Suppressor macrophage (primary cell): ENCODE data around the gene FTCD.
"Not testable (repeated sequence)": the region's sequence is repeated elsewhere in the genome, so short reads cannot be mapped to it uniquely, and the experiment has no call there.

ENCODE experiments used
- DNase-seq, 4 experiments: peaks; one replicate each; pipeline ENCODE4 v3.0.0-alpha.2; 2020 to 2022

The FTCD gene

DNA sequence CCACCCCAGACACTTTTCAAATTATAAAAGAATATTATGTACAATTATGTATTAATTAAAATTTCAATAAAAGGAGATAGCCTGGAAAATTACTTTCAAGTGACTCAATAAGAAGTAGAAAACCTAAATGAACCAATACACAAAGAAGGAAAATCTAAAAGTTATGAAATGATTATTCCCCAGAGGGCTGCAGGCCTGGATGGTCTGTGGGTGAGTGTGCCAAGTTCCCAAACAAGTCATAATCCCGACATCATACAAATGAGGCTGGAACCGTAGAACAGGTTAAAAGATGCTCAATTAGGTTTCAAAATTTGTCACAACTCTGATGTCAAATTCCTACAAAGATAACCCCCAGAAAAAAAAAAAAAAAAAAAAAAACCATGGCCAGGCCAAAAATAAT lies 16.2 kb upstream of the FTCD start:
- DNase-seq, result no peak

DNA sequence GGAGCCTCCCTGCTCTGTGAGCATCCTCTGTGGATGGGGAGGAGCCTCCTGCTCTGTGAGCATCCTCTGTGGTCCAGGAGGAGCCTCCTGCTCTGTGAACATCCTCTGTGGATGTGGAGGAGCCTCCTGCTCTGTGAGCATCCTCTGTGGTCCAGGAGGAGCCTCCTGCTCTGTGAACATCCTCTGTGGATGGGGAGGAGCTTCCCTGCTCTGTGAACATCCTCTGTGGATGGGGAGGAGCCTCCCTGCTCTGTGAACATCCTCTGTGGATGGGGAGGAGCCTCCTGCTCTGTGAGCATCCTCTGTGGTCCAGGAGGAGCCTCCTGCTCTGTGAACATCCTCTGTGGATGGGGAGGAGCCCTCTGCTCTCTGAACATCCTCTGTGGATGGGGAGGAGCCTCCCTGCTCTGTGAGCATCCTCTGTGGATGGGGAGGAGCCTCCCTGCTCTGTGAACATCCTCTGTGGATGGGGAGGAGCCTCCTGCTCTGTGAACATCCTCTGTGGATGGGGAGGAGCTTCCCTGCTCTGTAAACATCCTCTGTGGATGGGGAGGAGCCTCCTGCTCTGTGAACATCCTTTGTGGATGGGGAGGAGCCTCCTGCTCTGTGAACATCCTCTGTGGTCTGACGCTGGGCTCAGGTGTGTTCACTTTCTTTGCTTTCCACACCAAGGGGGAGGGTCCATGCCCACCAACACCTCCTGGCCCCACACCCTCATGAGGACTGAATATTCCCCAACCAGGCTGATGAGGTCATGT lies 15.2 kb upstream of the FTCD start:
- DNase-seq, result not testable (repeated sequence)

DNA sequence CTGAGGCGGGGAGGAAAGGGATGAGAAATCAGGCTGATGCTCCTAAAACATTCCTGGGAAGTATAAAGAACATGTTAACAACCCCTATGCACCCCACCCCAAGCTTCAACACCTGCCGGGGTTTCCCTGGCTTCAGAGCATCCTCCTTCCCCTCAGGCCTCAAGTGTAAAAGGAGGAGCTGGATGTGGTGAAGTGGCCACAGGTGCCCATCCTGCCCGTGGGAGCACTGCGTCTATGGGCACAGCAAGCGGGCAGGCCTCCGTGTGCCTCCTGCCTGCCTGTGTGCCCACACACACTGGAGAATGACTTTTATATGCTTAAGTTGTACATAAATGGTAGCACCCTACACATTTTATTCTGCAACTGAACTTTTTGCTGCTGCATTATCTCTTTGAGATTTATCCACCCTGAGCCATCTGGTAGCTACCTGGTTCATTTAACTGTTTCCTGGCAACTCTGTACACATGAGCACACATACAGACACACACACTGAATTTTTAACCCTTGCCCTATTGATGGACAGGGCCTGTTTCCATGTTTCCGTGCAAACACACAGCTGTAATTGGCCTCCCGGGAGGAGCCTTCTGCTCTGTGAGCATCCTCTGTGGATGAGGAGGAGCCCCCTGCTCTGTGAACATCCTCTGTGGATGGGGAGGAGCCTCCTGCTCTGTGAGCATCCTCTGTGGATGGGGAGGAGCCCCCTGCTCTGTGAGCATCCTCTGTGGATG lies 13.4 kb upstream of the FTCD start:
- no peak for DNase-seq

DNA sequence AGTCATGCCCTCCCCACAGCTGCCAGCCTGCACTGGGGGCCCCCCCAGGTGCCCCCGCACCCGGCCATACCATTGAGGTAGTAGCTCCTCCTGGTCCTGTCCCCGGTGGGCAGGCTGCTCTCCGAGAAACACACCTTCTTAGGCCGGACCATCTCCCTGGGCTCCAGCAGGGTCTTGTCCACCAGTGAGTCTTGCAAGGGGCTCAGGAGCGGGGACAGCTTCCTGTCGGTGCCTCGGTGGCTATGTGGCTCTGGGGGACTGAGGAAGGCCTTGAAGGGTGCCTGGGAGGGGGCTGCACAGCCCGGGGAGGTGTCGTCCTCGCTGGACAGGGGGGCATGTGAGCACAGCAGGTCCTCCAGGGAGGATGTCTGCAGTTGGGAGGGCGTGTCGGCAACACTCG lies 12.9 kb upstream of the FTCD start:
- no peak for DNase-seq

DNA sequence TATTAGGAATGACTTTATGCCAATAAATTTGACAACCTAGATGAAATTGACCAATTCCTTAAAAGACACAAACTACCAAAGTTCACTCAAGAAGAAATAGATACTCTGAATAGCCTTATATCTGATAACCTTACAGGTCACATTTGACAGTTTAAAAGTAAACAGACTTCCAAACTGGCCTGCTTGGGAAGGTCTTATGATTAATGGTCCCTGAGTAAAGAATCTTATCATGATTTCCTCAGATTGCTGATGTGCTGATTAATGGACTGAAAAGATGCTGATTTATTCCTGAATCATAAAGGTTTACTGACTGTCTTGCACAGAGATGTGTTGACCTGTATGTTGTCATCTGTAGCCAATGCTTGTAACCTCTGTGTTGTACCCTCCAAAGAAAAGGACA lies 9.7 kb upstream of the FTCD start:
- no peak for DNase-seq

DNA sequence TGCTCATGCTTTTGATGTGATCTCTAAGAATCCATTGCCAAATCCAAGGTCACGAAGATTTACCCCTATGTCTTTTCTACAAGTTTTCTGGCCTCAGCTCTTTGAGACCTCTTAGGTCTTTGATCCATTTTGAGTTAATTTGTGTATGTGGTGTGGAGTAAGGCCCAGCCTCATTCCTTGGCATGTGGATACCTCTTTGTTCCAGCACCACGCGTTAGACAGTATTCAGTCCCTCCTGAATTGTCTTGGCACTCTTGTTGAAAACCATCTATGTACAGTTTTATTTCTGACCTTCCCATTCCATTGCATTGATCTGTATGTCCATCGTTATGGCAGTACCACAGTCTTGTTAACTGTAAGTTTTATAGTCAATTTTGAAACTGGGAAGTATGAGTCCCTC lies 8.0 kb upstream of the FTCD start:
- no peak for DNase-seq

DNA sequence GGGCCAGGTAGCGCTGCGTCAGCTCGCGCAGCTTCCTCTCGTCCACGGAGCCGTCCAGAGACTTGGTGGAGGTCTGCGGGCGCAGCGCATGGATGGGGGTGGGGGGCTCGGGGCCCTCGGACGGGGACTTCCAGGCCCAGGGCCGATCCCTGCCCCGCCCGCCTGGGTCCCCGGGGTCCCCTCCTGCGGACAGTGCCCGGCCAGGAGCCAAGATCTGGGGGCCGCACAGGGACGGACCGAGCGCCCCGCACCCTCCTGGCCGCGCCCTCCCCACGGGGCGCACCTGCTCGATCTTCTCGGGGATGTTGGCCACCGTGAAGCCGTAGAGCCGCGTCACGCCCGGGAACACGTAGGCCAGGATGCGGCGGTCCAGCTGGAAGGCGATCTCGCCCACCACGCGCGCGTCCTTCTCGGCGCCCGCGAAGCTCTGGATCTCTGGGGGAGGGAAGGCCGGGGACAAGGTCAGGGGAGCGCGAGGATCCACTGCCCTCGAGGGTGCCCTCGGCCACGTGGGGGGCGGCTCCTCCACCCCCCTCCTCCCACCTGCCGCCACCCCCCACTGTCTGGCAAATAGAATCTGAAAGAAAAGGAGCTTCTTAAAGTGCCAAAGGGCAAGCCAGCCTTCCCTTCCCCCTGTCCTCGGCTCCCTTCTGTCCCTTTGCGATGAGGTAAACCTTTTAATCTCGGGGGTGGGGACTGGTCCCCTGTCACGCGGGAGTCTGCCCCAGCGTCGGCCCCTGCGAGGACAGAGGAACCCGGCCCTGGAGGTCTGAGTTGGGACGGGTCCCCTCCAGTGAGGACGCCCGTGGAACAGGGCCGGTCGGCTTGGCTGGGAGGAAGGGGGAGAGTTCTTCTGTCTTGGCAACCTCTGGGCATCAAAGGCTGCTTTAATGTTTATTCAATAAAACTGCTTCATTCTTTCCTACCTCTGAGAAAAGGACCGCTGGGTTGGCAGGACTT lies 6.5 kb upstream of the FTCD start:
- DNase-seq, result no peak

DNA sequence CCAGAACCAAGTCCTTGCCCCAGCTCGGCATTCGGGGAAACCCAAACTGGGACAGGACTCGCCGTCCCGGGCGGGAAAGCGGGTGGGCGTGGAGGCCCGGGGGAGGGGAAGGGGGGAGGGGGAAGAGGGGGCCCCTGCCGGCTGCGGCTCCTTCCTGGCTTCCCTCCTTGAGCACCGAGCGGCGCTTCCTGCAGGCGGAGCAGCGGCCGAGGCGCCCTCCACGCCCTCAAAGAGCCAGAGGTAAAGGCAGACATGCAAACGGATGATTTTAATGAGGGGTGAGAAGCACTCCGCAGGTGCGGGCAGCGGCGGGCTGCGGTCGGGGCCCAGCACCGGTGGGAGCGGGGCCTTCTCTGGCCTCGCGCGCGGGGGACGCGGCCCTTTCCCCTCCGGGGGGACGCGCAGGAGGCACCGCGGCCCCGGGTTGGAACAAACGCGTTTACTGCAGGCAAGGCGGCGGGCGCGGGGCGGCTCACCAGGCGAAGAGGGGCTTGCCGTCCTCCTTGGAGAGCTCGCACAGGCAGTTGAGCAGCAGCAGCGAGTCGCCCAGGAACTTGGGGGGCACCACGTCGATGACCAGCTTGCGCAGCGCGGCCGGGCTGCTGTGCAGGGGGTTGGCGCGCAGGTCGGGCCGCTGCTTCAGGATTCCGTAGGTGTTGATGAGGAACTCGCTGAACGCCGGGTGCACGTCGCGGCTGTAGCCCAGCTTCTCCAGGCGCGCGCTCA lies 5.7 kb upstream of the FTCD start:
- no peak for DNase-seq

DNA sequence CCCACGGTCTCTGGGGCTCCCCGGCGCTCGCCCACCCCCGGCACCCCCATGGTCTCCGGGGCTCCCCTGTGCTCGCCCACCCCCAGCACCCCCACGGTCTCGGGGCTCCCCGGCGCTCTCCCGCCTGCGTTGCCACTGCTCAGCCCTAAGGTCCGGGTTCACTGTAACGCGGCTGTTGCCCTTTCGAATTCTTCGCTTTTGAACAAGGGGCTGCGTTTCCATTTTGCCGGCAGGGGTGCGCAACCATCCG lies 5.2 kb upstream of the FTCD start:
- DNase-seq, result no peak

DNA sequence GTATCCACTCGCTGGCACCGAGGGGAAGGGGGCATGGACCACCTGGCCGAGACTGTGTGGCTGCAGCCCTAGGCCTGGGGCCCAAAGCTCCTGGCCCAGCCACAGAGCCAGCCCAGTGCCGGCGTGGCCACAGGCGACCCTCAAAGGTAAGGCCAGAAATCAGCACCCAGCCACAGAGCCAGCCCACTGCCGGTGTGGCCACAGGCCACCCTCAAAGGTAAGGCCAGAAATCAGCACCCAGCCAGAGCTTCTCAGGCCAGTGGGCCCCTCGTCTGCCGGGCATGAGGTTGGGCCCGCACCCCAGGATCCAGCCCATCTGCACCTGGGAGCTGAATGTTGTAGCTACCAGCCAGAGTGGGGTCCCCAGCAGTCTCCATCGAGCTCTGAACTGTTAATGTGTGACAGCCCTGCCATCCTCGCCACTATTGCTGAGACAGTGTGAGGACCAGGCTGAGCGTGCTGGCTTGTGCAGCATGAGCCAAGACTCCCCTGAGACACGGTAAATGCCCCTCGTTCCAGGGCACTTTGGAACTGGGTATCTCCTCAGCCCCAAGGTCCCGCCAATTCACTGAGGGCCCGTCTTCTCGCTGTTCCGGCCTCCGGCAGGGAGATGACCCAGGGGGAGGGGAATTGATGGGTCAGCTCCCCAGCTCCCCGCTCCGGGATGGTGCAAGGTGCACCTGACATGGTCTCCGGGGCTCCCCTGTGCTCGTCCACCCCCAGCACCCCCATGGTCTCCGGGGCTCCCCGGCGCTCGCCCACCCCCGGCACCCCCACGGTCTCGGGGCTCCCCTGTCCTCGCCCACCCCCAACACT lies 4.7 kb upstream of the FTCD start:
- DNase-seq, result no peak

DNA sequence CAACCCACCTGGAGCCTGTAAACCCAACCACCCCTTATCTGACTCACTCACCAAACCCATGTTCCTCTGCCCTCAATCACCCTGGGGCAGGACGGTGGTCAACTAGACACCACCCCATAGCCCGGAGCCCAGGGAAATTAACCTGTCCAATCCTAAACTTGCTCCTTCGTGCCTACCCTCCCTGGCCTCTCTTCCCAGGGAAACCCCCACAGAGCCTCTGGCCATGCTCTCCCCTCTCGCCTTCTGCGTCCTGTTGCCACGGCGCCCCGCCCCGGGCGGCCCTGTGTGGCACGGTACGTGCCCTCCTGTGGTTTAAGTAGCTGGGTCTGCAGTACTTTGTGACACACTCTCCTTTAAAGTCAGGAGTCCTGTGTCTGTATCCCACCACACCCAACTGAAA lies 4.0 kb upstream of the FTCD start:
- no peak for DNase-seq

DNA sequence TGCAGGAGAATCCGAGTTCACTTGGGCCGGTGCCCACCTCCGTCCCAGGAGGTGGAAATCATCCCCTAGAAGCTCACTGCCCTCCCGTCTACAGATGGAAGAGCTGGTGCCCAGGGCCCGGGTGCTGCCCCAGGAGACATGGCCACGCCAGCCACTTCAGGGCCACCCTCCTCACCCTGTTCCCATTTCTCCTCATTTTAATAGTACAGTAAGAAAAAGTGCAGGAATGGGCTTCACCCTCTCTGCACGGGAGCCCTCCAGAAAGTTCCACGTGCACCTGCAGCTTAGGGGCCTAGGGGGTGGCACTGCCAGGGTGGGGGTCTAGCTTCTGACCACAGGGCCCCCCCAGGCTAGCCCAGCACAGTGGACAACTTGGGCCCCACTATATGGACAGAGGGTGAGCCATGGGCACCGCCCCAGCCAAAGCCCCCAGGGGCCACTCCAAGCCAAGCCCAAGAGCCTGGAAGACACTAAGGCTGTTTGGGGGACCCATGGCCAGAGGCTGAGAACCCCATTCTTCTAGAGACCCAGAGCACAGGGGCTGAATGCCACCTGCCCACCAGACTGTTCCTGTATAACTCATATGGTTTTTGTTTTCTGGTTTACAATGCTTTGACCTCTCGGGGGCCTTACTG lies 3.4 kb upstream of the FTCD start:
- no peak for DNase-seq

DNA sequence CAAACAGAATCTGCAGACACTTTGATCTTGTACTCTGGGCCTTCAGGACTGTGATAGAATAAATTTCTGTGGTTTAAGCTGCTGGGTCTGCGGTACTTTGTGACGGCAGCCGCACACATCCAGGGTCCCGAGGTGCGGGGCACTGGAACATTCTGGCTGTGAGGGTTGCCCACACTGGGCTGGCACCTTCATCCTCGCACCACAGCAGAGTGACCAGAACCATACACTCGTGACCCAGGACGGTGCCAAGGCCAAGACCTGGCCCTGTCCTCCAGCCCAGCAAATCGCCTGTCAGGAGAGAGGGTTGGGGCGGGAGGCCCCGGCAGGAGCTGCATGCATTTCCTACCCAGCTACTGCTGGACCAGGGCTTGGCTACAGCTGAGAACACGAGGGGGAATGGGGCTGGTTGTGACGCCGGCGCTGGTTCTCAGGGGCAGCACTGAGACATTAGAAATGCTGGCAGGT lies 2.6 kb upstream of the FTCD start:
- DNase-seq, result no peak

DNA sequence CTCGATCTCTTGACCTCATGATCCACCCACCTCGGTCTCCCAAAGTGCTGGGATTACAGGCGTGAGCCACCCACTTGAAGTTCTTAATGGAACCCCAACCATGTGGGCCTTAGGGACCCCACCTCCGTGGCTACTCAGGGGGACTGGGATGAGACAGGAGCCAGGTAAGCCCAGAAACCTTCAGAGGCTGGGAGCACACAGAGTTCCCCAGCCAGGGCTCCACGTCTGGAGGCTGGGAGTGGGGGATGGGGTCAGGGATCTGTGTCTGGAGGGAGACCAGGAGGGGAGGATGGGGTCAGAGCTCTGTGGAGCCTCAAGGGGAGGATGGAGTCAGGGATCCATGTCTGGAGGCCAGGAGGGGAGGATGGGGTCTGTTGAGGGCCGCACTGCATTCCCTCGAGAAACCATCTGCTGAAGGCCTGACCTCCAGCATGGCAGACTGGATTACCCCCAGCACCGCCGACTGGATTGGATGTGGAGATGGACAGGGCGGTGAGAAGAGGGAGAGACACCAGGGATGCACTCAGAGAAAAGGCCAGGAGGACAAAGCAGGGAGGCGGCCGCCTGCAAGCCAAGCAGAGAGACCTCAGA lies 2.1 kb upstream of the FTCD start:
- no peak for DNase-seq

DNA sequence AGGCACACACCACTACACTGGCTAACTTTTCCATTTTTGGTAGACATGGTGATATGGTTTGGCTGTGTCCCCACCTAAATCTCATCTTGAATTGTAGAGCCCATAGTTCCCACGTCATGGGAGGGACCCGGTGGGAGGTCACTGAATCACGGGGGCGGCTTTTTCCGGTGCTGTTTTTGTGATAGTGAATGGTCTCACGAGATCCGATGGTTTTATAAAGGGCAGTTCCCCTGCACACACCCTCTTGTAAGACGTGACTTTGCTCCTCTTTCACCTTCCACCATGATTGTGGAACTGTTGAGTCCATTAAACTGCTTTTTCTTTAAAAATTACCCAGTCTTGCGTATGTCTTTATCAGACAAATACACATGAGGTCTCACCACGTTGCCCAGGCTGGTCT lies 1.3 kb upstream of the FTCD start:
- no peak for DNase-seq

DNA sequence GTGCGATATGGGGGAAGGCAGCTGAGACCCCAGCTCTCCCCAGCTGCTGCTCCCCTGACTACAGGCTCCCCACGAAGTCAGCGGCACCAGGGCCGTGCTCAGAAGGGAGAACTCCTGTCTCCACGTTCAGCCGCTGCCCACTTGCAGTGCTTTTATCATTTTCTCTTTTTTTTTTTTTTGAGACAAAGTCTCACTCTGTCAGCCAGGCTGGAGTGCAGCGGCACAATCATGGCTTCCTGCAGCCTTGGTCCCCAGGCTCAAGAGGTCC lies 933 bp upstream of the FTCD start:
- no peak for DNase-seq

DNA sequence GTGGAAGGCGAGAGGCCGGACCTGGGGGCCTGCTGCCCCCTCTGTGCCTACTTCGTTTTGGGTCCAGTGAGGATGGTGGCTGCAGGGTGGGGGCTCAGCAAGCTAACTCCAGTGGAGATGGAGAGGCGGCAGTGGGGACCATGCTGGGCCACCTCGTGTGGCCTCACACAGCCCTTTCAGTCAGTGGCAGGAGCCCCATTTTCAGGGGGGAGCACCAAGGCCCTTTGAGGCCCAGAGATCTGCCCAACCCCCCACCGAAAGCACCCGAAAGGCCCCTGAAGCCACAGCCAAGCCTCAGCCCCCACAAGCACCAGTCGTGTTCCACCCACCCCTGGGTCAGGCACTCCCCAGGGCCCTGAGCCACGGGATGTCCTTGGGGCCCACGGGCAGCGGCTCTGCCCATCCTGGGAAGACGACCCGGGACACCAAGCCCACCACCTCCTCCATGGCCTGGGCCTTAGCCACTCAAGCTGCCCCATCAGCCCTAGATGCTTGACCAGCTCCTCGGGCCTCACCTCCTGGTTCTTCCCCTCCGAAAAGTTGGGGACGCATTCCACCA lies 345 bp downstream of the FTCD start:
- DNase-seq, result no peak

DNA sequence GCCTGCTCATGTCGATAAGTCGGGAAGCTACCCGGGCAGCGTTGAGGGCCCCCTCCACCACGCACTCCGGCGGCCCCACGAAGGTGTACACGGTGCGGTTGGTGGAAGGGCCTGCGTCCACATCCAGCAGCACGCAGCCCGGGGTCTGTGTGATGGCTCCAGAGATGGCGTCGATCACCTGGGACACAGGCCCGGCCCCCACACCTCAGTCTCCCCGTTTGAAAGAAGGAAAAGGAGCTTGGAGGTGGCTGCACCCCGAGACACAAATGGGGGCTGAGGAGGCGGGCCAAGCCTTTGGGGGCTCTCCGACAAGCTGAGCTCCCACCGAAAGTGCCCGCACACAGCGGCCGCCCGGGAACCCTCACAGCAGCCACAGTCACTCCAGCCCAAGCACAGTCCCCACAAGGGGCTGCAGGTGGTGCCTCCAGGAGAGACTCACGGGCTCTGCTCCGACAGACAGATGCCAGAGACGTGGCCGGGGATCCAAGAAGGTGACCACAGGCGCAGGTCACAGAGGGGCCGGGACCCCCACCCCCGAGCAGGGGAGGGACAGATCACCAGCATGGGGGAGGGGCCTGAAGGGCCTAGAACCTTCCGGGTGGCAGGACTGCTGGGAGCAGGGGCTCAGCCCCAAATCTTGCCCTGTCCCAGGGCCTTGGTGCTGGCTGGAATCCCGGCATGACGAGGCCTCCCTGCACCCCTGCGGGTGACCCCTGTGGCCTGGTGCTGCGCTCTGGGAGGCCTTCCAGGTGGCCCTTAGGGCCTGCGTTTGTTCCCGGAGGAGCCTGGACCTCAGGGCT lies 1.0 kb downstream of the FTCD start:
- DNase-seq, result no peak

DNA sequence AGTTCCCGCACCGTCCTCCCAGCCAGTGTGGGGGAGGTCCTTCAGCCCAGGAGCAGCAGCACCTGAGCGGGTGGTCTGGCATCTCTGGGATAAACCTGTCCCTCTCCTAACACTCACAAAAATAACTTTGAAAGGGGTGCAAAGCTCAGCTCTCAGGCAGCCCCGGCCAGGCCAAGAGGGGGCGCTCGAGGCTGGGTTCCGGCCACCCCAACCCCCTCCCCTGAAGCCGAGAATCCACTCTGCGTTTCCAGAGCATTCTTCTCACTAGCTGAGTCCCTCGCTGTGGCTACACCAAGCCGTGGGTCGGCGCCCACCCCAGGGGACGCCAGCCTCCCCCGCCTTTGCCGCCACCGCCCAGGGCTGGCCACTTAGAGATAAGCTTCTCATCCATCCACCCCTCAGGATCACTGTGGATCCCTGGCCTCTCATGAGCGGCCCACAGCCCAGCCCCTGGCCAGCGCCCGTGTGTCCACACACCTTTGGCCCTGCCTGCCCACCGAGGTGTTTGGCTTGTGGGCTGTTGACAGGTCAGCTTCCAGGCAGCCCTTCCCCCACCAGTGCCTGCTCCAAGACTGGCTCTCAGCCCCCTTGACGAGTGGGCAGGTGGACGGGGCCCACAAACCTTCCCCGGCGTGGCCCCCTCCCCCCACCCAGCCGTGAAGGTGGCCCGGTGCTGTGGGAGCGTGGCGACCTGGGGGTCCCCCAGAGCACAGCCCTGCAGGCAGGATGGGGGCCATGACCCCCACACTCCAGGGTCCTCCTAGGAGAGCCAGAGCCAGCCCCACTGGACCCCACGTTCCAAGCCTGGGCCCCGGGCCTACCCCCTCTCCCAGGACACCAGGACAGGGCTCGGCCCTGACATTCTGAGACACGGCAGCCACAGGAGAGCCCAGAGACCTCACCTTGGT lies 1.9 kb downstream of the FTCD start:
- peak; percentile 25 to 58 (median 37) for DNase-seq
